Stimulated activated CD8-positive, alpha-beta memory T cell treated with anti-CD3 and anti-CD28 coated beads, Interleukin-7, amount 100 ng/mL, for 1 hour (primary cell): ENCODE measurements around the gene GHRH.

Experiments used
- DNase-seq, 2 donors: peaks; one replicate each; pipeline ENCODE4 v3.0.0-alpha.2; 2020; ENCODE audit warnings: low read depth in 2 of 2

GHRH gene, protein sequence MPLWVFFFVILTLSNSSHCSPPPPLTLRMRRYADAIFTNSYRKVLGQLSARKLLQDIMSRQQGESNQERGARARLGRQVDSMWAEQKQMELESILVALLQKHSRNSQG

DNA sequence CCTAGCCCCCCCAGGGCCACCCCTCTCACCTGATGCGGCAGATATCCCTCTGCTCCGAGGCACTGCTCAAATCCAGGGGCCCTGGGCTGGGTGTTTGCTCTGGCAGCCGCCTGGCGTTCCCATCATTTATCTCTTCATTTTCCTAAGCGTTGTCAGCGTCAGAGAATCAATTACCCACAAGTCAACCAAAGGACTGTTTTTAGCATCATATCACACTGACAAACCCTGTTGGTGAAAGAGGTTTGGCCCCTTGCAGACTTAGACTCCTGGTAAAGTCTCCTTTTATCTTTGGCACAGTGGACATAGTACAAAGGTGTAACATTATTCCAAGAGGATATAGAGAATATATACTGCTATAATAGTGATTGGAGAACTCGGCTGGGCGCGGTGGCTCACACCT is at the start of gene GHRH:
Gene GHRH, minus strand, starts transcription at position 101 of the 400 bp plus-strand sequence. CDS start 4,925 bp downstream, outside the sequence.
- DNase-seq: no peak

GRCh38 chr20:37310951-37311350 is 49.3 kb upstream of the GHRH start:
- DNase-seq: no peak

DNA sequence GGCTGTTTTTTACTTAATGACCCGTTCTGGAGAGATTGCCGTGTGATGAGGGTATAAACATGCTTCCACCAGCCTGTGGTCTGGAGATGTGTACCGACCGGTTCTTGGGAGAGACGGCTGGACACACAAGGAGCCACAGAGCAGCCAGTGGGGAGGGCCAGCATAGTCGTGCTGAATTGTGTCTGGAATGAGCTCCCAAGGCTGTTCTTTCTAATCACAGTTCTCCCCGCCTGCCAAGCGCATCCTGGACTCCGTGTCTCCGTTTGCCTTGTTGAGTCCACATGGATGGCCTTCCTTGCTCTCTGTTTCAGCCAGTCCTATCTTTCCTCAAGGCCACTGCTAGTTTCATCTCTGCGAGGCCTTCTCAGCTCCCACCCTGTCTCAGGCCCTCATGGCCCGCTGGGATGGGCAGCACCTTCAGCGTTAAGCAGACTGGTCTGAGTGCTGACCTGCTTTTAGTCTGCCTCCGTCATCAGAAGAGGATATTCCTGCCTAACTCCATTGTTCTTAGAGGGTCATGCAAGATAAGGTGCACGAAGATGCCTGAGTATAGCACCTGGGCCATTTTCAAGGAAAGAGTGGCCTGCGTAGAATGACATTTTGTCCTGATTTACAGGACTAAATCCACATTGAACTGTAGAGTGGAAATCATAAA is 48.4 kb upstream of the GHRH start:
- DNase-seq: no peak

DNA sequence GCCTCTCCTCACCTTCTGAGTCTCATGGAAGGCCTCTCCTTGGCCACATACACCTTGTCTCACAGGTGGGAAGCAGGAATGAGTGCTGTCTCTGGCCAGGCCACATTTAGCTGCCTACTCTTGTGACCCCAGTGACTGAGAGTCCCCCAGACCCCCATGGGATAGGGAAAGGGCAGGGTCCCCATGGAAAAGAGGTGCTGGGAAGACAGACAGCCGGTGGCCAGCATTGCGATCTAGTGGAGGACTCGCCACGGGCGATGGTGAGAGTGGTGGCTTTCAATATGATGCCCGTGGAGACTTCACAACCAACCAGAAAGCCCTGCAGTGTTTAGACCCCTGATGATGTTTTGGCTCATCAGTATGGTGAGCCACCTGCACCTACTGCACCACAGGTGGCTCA is 47.7 kb upstream of the GHRH start:
- DNase-seq: no peak

DNA sequence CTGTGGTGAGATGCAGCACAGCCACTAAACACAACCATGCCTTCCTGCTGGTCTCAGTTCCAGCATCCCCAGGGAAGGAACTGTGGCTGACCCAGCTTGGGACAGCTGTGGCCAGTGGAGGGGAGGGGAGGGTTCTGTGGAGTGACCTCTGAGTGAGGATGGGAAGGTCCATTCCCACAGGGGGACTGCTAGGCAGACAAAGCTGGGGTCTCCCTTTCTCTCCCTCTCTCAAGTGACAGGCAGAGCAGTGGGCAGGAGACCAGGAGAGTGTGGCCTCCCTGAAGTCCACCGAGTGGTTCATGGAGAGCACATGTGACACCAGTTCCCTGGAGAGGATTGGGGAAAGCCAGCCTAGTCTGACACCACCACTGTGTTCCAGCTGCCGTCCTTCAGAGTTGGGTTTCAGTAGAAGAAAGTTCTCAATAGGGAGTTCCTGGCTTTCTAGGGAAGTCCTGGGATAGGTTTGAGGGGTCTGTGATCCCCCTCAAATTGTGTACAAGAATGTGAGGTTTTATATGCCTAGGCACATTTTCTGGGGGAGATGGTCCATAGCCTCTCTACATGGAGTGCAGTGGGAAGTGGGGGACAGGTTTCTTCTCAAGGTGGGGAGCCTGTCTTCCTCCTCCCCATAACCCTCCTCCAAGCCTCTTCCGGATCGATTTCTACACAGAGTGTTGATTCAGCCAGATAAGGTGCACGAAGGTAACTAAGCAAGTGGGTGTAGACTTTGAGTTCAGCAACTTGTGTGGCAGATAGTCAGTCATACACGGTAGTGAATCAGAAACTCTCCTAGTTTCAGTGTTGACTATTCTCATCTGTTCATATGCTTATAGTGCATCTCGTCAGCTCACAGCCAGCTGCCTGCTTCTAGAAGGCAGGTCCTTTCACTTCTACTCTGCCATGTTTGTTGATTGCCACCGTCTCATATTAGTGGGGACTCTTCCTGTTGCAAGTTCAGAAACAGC is 46.8 kb upstream of the GHRH start:
- DNase-seq: no peak

GRCh38 chr20:37305839-37306238 is 44.2 kb upstream of the GHRH start:
- no peak for DNase-seq

- DNase-seq: no peak
Measured at GRCh38 chr20:37305079-37305478, 43.5 kb upstream of the GHRH start.

GRCh38 chr20:37303637-37304036 is 42.0 kb upstream of the GHRH start:
- no peak for DNase-seq

DNA sequence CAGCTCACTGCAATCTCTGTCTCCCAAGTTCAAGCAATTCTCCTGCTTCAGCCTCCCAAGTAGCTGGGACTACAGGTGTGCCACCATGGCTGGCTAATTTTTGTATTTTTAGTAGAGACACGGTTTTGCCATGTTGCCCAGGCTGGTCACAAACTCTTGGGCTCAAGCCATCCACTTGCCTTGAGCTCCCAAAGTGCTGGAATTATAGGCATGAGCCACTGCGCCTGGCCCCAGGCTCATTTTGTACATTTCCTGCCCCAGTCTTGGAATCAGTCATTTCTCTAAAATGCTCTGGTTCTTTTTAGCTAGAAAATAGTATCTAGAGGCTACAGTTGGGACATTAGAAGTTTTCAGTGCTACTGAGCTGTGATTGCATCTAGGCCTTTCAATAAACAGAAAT is 41.4 kb upstream of the GHRH start:
- DNase-seq: no peak

GRCh38 chr20:37301558-37301957 is 39.9 kb upstream of the GHRH start:
- no peak for DNase-seq

DNA sequence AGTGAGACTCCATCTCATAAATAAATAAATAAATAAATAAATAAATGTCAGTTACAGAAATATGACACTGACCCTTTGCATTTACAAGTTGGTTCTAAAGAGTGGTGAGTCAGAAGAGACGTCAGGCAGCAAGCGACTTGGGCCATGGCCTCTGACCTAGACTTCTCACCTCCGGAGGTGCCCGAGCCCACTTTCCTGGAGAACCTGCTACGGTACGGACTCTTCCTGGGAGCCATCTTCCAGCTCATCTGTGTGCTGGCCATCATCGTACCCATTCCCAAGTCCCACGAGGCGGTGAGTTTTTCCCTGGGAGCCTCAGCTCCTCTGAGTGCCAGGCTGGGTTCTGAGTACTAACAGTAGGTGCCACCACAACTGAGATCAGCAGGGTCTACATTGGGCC is 39.5 kb upstream of the GHRH start:
- no peak for DNase-seq

- DNase-seq: no peak
Measured at GRCh38 chr20:37299718-37300528, 38.3 kb upstream of the GHRH start.

- no peak for DNase-seq
Measured at GRCh38 chr20:37298190-37298939, 36.8 kb upstream of the GHRH start.

DNA sequence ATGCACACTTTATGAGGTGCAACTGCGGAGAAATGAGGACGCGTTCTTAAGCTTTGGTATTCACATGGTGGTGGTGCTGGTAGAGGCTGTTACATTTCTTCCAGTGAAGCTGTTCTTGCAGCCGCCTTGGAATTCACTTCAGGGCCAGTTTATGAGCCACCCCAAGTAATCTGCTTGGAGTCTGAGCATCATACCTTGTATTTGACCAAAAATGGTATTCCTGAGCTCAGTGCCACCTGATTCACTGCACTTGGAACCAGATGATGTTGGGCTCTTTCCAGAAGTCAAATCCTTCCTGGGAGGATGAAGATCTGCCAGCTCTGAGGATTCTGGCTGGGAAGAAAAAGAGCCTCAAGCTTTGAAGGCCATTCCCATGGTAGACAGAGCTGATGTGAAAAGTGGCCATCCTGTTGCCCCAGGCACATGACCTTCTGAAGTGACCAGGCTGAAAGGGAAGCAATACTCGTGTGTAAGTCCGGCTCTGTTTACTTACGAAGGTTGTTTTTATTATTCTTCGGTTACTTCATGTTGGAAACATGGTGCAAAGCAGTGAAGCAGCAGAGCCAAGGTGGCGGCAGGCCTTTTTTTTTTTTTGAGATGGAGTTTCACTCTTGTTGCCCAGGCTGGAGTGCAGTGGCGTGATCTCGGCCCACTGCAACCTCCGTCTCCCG is 35.6 kb upstream of the GHRH start:
- DNase-seq: no peak

DNA sequence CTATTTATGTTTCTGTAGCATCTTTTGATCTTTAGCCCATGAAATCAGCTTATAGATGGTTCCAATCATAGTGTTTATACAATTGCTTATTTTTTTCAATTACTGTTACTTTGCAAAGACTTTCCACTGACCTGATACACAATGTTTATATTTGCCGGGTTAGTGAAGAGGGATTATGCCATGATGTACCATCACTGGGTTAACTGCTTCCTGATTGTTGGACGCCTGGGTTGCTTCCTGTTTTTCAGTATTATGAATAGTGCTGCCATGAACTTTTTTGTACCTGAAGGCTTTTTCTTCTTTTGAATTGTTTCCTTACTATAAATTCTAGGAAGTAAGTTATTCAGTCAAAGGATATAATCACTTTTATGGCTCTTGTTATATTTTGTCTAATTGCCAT is 34.8 kb upstream of the GHRH start:
- no peak for DNase-seq

DNA sequence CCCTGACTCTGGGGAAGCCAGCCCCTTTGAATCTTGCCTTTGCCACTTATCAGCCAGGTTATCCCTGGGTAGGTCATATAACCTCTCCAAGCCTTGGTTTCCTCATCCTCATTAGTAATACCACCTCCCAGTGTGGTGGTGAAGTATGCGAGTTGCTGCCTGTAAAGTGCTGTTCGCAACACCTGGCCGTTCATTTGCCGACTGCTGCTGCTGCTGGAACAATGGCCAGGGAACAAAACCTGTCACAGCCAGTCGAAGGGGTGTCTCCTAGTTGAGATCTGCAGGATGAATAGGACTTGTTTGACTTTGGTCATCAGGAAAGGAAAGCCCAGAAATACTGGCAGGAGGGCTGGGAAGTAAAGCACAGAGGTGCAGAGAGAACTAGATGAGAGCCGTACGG is 34.0 kb upstream of the GHRH start:
- no peak for DNase-seq

- DNase-seq: no peak
Measured at GRCh38 chr20:37295001-37295400, 33.4 kb upstream of the GHRH start.

DNA sequence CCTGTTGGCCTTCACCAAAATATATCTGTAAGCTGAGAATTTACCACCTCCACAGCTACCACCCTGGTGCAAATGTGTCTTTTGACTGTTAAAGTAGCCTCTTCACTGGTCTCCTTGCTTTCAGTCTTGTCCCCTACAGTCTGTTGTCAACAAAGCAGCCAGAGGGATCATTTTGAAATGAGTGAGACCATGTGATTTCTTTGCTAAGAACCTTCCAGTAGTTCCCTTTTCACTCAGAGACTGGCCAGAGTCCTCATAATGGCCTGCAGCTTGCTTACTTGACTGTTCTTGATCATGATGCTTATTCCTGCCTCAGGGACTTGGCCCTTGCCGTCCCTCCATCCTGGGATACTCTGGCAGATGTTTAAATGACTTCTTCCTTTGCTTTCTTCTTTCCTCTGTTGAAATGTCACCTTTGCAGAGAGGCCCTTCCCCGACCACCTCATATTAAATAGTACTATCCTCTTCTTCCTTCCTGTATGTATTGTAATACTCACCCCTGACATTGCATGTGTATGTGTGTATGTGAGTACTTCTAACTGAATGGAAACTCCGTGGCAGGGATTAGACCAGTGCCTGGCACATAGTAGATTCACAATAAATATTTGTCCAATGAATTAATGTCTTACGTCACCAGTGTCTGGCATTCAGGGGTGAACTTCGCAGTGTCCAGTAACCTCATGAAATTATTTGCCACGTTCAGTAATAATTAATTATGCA is 32.8 kb upstream of the GHRH start:
- no peak for DNase-seq

GRCh38 chr20:37293301-37293943 is 31.8 kb upstream of the GHRH start:
- DNase-seq: no peak

GRCh38 chr20:37291724-37292126 is 30.1 kb upstream of the GHRH start:
- DNase-seq: no peak
